ENCODE data around the gene UBE2U.

DNA sequence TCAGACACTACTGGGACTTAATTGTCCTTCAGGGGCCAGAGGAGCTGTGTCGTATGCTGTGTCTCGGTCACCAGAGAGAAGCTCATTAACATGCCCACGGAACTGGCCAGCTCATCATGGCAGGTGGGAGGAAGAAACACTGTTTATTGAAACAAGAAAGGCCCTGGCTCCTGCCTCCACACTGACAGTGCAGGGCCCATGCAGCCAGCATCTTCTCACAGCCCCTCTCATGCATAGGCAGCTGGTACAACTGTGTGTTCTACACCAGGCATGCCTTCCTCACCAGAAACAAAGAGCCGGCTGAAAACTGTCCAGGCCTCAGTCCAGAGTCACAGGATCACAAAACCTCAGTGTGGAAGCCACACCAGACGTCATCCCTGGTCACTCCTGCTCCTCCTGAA lies 106.0 kb downstream of the UBE2U start:
- no peak for TF ChIP-seq GATA3 (IDR thresholded peaks at IDR 0.05; ENCODE audit: low read depth, low read length)
- no peak for TF ChIP-seq GATA2 (IDR thresholded peaks at IDR 0.05; ENCODE audit: low read depth, low read length)
